Osteoblast (primary cell): ENCODE data around the gene FAM114A1. TPM values are rescaled to one million over a fixed set of nuclear protein-coding genes. Genes with fewer than 3 reads are reported as not detected.

Source experiments
- DNase-seq: peaks from one replicate; pipeline ENCODE4 v3.0.0; 2011; ENCODE audit warnings: low spot score, mixed read lengths; ENCODE audit not compliant: insufficient read length; ENCODE audit errors: missing footprints
- H2AFZ ChIP-seq: 2 replicates; pipeline ENCODE4 v1.6.0; 2011; ENCODE audit warnings: mild to moderate bottlenecking, low read length
- H3K27ac ChIP-seq: 2 replicates; pipeline ENCODE4 v1.5.1; 2011; ENCODE audit warnings: mild to moderate bottlenecking, low read depth, low read length, moderate library complexity
- H3K27me3 ChIP-seq: 2 replicates; pipeline ENCODE4 v1.6.0; 2012; ENCODE audit warnings: mild to moderate bottlenecking, control low read depth, inconsistent platforms, low read length, moderate library complexity; ENCODE audit not compliant: insufficient read depth
- H3K36me3 ChIP-seq: 2 replicates; pipeline ENCODE4 v1.5.1; 2011; ENCODE audit warnings: mild to moderate bottlenecking, low read length, control low read depth, moderate library complexity; ENCODE audit not compliant: insufficient read depth
- H3K4me1 ChIP-seq: 2 replicates; pipeline ENCODE4 v1.5.1; 2011; ENCODE audit warnings: mild to moderate bottlenecking, low read length, control low read depth, moderate library complexity; ENCODE audit not compliant: insufficient read depth
- H3K4me2 ChIP-seq: 2 replicates; pipeline ENCODE4 v1.6.0; 2011; ENCODE audit warnings: mild to moderate bottlenecking, low read length; ENCODE audit not compliant: insufficient read depth
- H3K4me3 ChIP-seq: fragments of 200-600 bp; sonication (generic); 3 replicates; pipeline ENCODE4 v1.5.1; 2012; ENCODE audit warnings: mild to moderate bottlenecking, low read length, inconsistent platforms; ENCODE audit not compliant: insufficient read depth
- H3K79me2 ChIP-seq: 2 replicates; pipeline ENCODE4 v1.6.0; 2012; ENCODE audit warnings: mild to moderate bottlenecking, low read length, control low read depth, inconsistent platforms; ENCODE audit not compliant: insufficient read depth
- H3K9me3 ChIP-seq: 2 replicates; pipeline ENCODE4 v1.5.1; 2011; ENCODE audit warnings: low read depth, low read length, control low read depth
- H4K20me1 ChIP-seq: 2 replicates; pipeline ENCODE4 v1.6.0; 2012; ENCODE audit warnings: mild to moderate bottlenecking, low read length, control low read depth; ENCODE audit not compliant: insufficient read depth
- CTCF ChIP-seq: IDR thresholded peaks from 2 replicates; pipeline ENCODE4 v1.5.1; 2011; ENCODE audit warnings: mild to moderate bottlenecking, low read depth, low read length, moderate library complexity; ENCODE audit errors: extremely low read depth
- small RNA-seq: library from RNA; depleted of rRNA; stranded (forward); fragments of <200 nt; gene quantifications from one replicate; pipeline ENCODE3, GENCODE V24; 2012
- total RNA-seq: library from RNA; depleted of rRNA; stranded (reverse); fragments of >200 nt; gene quantifications from 2 replicates; pipeline ENCODE4 v1.2.3, GENCODE V29; 2012

FAM114A1 gene
- total RNA-seq, 1 donor, result 392 TPM

GRCh38 chr4:38990241-38990640 lies 122.6 kb downstream of the FAM114A1 start:
- H3K9me3 ChIP-seq, result no peaks in the 10 kb centered on the region
- no peak overlapping the region for H2AFZ ChIP-seq
- no peak overlapping the region for H3K27ac ChIP-seq
- H3K79me2 ChIP-seq, result no peaks in the 10 kb centered on the region
- H3K27me3 ChIP-seq, result no peaks in the 10 kb centered on the region
- H3K4me3 ChIP-seq, result no peak overlapping the region
- peaks cover 11% of the 10 kb centered on the region for H3K4me1 ChIP-seq
- H3K36me3 ChIP-seq, result no peaks in the 10 kb centered on the region
- no peak for TF ChIP-seq CTCF
- DNase-seq, result no peak
- H3K4me2 ChIP-seq, result no peak overlapping the region
- no peaks in the 10 kb centered on the region for H4K20me1 ChIP-seq

GRCh38 chr4:38993683-38994082 lies 126.1 kb downstream of the FAM114A1 start:
- Histone ChIP-seq H4K20me1 (no peaks in the 10 kb centered on the region), H3K79me2 (no peaks in the 10 kb centered on the region), H3K4me1 (peaks cover 4% of the 10 kb centered on the region), H2AFZ (no peak overlapping the region), H3K4me2 (no peak overlapping the region), H3K9me3 (no peaks in the 10 kb centered on the region), H3K4me3 (no peak overlapping the region), H3K27me3 (no peaks in the 10 kb centered on the region), H3K27ac (no peak overlapping the region), H3K36me3 (no peaks in the 10 kb centered on the region)
- DNase-seq, result no peak
- peak; percentile 40 for TF ChIP-seq CTCF

- TF ChIP-seq CTCF, result no peak
- no peak overlapping the region for H2AFZ ChIP-seq
Measured at GRCh38 chr4:38994135-38994534, 126.5 kb downstream of the FAM114A1 start.

More at GRCh38 chr4:38994135-38994534, 126.5 kb downstream of the FAM114A1 start:
- H3K27ac ChIP-seq, result no peak overlapping the region
- H3K79me2 ChIP-seq, result no peaks in the 10 kb centered on the region
- H4K20me1 ChIP-seq, result no peaks in the 10 kb centered on the region
- DNase-seq, result no peak
- no peak overlapping the region for H3K4me2 ChIP-seq
- H3K4me3 ChIP-seq, result no peak overlapping the region
- no peaks in the 10 kb centered on the region for H3K9me3 ChIP-seq
- no peaks in the 10 kb centered on the region for H3K36me3 ChIP-seq
- no peaks in the 10 kb centered on the region for H3K27me3 ChIP-seq
- H3K4me1 ChIP-seq, result peaks cover 4% of the 10 kb centered on the region

Small RNA genes lying within 50 kb of the gene (small RNA-seq; reads per million reads assigned to genes)
- gene MIR574, result 88.4 reads per million, percentile 97 among the genes with 10 or more reads in this experiment

Other genes starting within 250 kb of the FAM114A1 start
- gene KLF3, start 203.6 kb upstream of the FAM114A1 start, total RNA-seq, result 25.3 and 27.7 TPM in 2 replicates
- gene TLR10, start 84.8 kb upstream of the FAM114A1 start, total RNA-seq, result under 0.01 TPM in 1 of 2 replicates, not detected in the other
- gene TLR1, start 63.0 kb upstream of the FAM114A1 start, total RNA-seq, result 2.4 and 3.3 TPM in 2 replicates
- gene TLR6, start 11.0 kb upstream of the FAM114A1 start, total RNA-seq, result 5.1 and 7.4 TPM in 2 replicates
- under 0.01 TPM in 1 of 2 replicates, not detected in the other for gene TMEM156, start 164.6 kb downstream of the FAM114A1 start, total RNA-seq
- gene KLHL5, start 194.4 kb downstream of the FAM114A1 start, total RNA-seq, result 65.1 and 95.5 TPM in 2 replicates